CD8-positive, alpha-beta memory T cell (primary cell): Measurements from ENCODE around the gene SLC30A4. TPM values are rescaled to one million over a fixed set of nuclear protein-coding genes. Genes with fewer than 3 reads are reported as not detected.
"Not testable (repeated sequence)": the region's sequence is repeated elsewhere in the genome, so short reads cannot be mapped to it uniquely, and the experiment has no call there.

Experiments
- CTCF ChIA-PET: fragments of 350-600 bp; sonication (Branson Sonifier 250); formaldehyde crosslinking; loops from one replicate; lab custom pipeline; 2021; ENCODE audit warnings: antibody characterized with exemption; lab: Charles Lee
- POLR2A ChIA-PET: fragments of 350-600 bp; sonication (Branson Sonifier 250); formaldehyde crosslinking; loops from one replicate; lab custom pipeline; 2021; ENCODE audit warnings: antibody characterized with exemption; lab: Charles Lee
- DNase-seq, 5 donors: peaks; one replicate each; pipeline versions ENCODE4 v3.0.0 to v3.0.0-alpha.2; 2020 to 2022; ENCODE audit warnings: mixed read lengths in 1 of 5
- H3K27ac ChIP-seq: one replicate; pipeline ENCODE4 v1.7.0; 2013; ENCODE audit warnings: low read depth, mild to moderate bottlenecking, low read length, moderate library complexity
- H3K27me3 ChIP-seq: 2 replicates; pipeline ENCODE4 v1.7.0; 2013; ENCODE audit warnings: low read length, mild to moderate bottlenecking; ENCODE audit not compliant: insufficient read depth, poor library complexity, severe bottlenecking
- H3K36me3 ChIP-seq: 2 replicates; pipeline ENCODE4 v1.7.0; 2013; ENCODE audit warnings: mild to moderate bottlenecking, low read length, moderate library complexity; ENCODE audit not compliant: insufficient read depth
- H3K4me1 ChIP-seq: 2 replicates; pipeline ENCODE4 v1.7.0; 2013; ENCODE audit warnings: mild to moderate bottlenecking, low read length, moderate library complexity; ENCODE audit not compliant: insufficient read depth
- H3K4me3 ChIP-seq: 2 replicates; pipeline ENCODE4 v1.7.0; 2013; ENCODE audit warnings: mild to moderate bottlenecking, low read length
- H3K9me3 ChIP-seq: 2 replicates; pipeline ENCODE4 v1.7.0; 2013; ENCODE audit warnings: mild to moderate bottlenecking, low read length
- H3K27ac Mint-ChIP-seq, 8 donors: one replicate each; pipeline ENCODE4 v1.8.0; 2020 to 2021; ENCODE audit warnings: mixed read lengths in 8 of 8, mild to moderate bottlenecking in 6 of 8, inconsistent platforms in 3 of 8, moderate library complexity in 3 of 8
- H3K27me3 Mint-ChIP-seq, 2 donors: one replicate each; pipeline ENCODE4 v1.8.0; 2020 to 2021; ENCODE audit warnings: mixed read lengths in 2 of 2, mild to moderate bottlenecking in 1 of 2, moderate library complexity in 1 of 2
- H3K36me3 Mint-ChIP-seq, 3 donors: one replicate each; pipeline ENCODE4 v1.8.0; 2020 to 2021; ENCODE audit warnings: mixed read lengths in 3 of 3, inconsistent platforms in 1 of 3, mild to moderate bottlenecking in 1 of 3
- H3K4me1 Mint-ChIP-seq, 3 donors: one replicate each; pipeline ENCODE4 v1.8.0; 2020 to 2021; ENCODE audit warnings: mixed read lengths in 3 of 3, inconsistent platforms in 1 of 3, mild to moderate bottlenecking in 1 of 3
- H3K4me3 Mint-ChIP-seq, 7 donors: one replicate each; pipeline ENCODE4 v1.8.0; 2020 to 2021; ENCODE audit warnings: mixed read lengths in 7 of 7, mild to moderate bottlenecking in 6 of 7, moderate library complexity in 4 of 7, inconsistent platforms in 2 of 7
- H3K9me3 Mint-ChIP-seq, 5 donors: one replicate each; pipeline ENCODE4 v1.8.0; 2020 to 2022; ENCODE audit warnings: mixed read lengths in 5 of 5, mild to moderate bottlenecking in 3 of 5, moderate library complexity in 2 of 5, inconsistent platforms in 1 of 5
- polyA plus RNA-seq: library from polyadenylated mRNA; unstranded; fragments of 300-500 nt; fragmentation: Illumina TruSeq; gene quantifications from one replicate; pipeline ENCODE4 v1.2.3, GENCODE V29; 2021
- total RNA-seq, 2 experiments: library from RNA; stranded (reverse); gene quantifications; one replicate each; pipeline ENCODE4 v1.2.3, GENCODE V29; 2021

The SLC30A4 gene
- total and polyA plus RNA-seq, 3 experiments from 2014 or later: 3.1 to 3.3 (median 3.1) TPM

DNA sequence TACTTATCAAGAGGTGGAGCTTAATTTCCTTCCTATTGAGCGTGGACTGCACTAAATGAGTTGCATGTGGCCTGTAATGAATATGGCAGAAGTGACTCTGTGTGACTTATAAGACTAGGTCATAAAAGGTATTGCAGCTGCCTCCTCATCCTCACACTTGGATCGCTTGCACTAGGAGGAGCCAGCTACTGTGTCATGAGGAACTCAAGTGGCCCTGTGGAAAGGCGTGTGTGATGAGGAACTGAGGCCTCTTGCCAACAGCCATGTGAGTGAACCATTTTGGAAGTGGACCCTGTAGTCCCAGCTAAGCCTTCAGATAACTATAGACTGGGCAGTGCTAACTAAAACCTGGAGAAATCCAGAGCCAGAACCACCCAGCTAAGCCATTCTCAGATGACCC, 7.1 kb upstream of the SLC30A4 start:
- H3K27me3 ChIP-seq: no peaks in the 10 kb centered on the region
- Mint-ChIP-seq H3K4me1 (no peaks in the 10 kb centered on the region), H3K4me3 (no peak overlapping the region), H3K9me3 (no peaks in the 10 kb centered on the region), H3K36me3 (no peaks in the 10 kb centered on the region), H3K27me3 (peaks cover 4 to 12% of the 10 kb centered on the region in 2 donors), H3K27ac (peak overlapping the region in 1 of 8 donors; percentile 30)
- DNase-seq: no peak
- CTCF ChIA-PET: no interaction called here
- POLR2A ChIA-PET: no interaction called here
- H3K9me3 ChIP-seq: no peaks in the 10 kb centered on the region
- no peaks in the 10 kb centered on the region for H3K36me3 ChIP-seq
- no peaks in the 10 kb centered on the region for H3K4me1 ChIP-seq
- no peak overlapping the region for H3K4me3 ChIP-seq
- H3K27ac ChIP-seq: no peak overlapping the region

DNA sequence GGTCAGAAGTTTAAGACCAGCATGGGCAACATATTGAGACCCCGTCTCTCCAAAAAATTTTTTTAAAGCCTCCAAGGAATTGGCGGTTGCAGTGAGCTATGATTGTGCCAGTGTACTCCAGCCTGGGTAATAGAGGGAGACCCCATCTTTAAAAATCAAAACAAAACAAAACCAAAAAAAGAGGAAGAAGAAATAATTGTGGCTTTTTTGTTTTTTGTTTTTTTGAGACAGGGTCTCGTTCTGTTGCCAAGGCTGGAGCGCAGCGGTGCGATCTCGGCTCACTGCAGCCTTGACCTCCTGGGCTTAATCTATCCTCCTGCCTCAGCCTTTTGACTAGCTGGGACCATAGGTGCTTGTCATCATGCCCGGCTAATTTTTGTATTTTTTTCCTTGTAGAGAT, 4.5 kb upstream of the SLC30A4 start:
- Mint-ChIP-seq H3K4me3 (no peak overlapping the region), H3K36me3 (peaks cover 0 to 4% (median 0%) of the 10 kb centered on the region in 3 donors), H3K4me1 (peaks cover 3 to 12% (median 11%) of the 10 kb centered on the region in 3 donors), H3K9me3 (no peaks in the 10 kb centered on the region), H3K27ac (peak overlapping the region in 1 of 8 donors; percentile 38), H3K27me3 (peaks cover 0 to 3% of the 10 kb centered on the region in 2 donors)
- no peak for DNase-seq
- no peaks in the 10 kb centered on the region for H3K9me3 ChIP-seq
- ChIA-PET POLR2A (no interaction called here), CTCF (no interaction called here)
- H3K4me1 ChIP-seq: no peaks in the 10 kb centered on the region
- no peak overlapping the region for H3K4me3 ChIP-seq
- no peak overlapping the region for H3K27ac ChIP-seq
- H3K27me3 ChIP-seq: no peaks in the 10 kb centered on the region
- H3K36me3 ChIP-seq: no peaks in the 10 kb centered on the region

DNA sequence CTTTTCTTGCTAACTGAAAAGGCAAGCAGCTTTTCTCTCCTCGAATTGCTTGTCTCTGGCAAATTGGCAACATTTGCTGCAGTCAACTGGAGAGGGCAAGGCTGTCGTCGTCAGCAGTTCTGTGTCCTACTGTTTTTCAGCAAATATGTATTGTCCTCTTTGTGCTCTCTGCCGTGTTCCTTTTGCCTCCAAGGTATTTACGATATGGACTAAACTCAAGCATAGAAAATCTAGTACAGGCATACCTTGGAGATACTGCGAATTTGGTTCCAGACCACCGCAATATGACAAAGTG, 558 bp upstream of the SLC30A4 start:
- peaks cover 0 to 3% of the 10 kb centered on the region in 2 donors for H3K27me3 Mint-ChIP-seq
- Histone ChIP-seq H3K9me3 (no peaks in the 10 kb centered on the region), H3K4me1 (peaks cover 14% of the 10 kb centered on the region), H3K4me3 (peak overlapping the region; percentile 55), H3K27ac (no peak overlapping the region), H3K27me3 (no peaks in the 10 kb centered on the region), H3K36me3 (no peaks in the 10 kb centered on the region)
- peaks cover 0 to 10% (median 1%) of the 10 kb centered on the region in 3 donors for H3K36me3 Mint-ChIP-seq
- H3K4me1 Mint-ChIP-seq: peaks cover 21 to 36% (median 33%) of the 10 kb centered on the region in 3 donors
- H3K27ac Mint-ChIP-seq: peak overlapping the region; percentile 54 to 93 (median 85)
- CTCF ChIA-PET: interaction anchor here (1.0 kb wide), 1 partner anchor 91 kb away, joined by 3 read pairs; no protein-coding TSS in a partner anchor
- H3K9me3 Mint-ChIP-seq: no peaks in the 10 kb centered on the region
- POLR2A ChIA-PET: no interaction called here
- peak overlapping the region; percentile 90 to 97 (median 92) for H3K4me3 Mint-ChIP-seq
- DNase-seq: no peak

DNA sequence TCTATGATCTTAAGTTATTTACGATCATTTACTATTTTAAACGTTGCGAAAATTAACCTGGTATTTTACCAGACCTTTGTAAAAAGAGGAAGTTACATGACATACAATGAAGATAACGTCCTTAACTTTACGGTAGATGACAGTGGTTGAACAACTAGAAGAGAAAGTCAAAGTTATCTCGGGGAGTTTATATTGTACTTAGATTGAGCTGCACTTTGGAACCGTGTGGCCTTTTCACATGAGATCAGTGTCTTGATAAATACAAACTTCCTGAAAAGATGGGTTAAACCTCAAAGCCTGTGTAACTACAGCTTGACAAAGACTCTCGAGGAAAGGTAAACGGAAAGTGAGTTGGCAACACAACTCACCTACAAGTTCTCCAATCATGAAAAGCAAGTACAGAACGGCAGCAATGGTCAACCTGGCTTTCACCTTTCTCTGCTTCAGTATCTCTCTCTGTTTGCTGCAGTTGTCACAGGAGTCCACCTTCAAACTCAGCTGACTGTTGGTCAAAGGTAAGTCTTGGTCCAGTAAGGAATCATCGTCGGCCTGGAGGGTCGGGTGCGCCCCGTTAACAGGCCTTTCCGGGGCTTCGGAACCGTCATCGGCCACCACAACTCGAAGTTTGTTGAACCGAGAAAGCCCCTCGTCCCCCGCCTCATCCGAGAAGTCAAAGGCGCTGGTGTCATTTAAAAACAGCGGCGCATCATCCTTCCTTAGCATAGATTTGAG, 793 bp downstream of the SLC30A4 start:
- peak in 2 of 5 donors; percentile 4 to 18 for DNase-seq
- H3K9me3 Mint-ChIP-seq: no peaks in the 10 kb centered on the region
- peaks cover 21 to 39% (median 33%) of the 10 kb centered on the region in 3 donors for H3K4me1 Mint-ChIP-seq
- peak overlapping the region; percentile 89 to 98 (median 94) for H3K4me3 Mint-ChIP-seq
- peak overlapping the region in 7 of 8 donors; percentile 62 to 92 (median 89) for H3K27ac Mint-ChIP-seq
- Histone ChIP-seq H3K36me3 (no peaks in the 10 kb centered on the region), H3K27me3 (no peaks in the 10 kb centered on the region), H3K27ac (peak overlapping the region; percentile 52), H3K9me3 (no peaks in the 10 kb centered on the region), H3K4me1 (peaks cover 14% of the 10 kb centered on the region), H3K4me3 (peak overlapping the region; percentile 81)
- peaks cover 0 to 3% of the 10 kb centered on the region in 2 donors for H3K27me3 Mint-ChIP-seq
- CTCF ChIA-PET: interaction anchor here (0.7 to 1.8 kb wide), 2 partner anchors 66 to 92 kb away, joined by 3 to 6 read pairs; no protein-coding TSS in a partner anchor
- POLR2A ChIA-PET: no interaction called here
- peaks cover 0 to 15% (median 4%) of the 10 kb centered on the region in 3 donors for H3K36me3 Mint-ChIP-seq

- peaks cover 0 to 2% of the 10 kb centered on the region in 2 donors for H3K27me3 Mint-ChIP-seq
- Histone ChIP-seq H3K36me3 (no peaks in the 10 kb centered on the region), H3K27me3 (no peaks in the 10 kb centered on the region), H3K4me1 (no peaks in the 10 kb centered on the region), H3K27ac (no peak overlapping the region), H3K4me3 (no peak overlapping the region), H3K9me3 (no peaks in the 10 kb centered on the region)
- no peak for DNase-seq
- ChIA-PET POLR2A (no interaction called here), CTCF (no interaction called here)
- no peaks in the 10 kb centered on the region for H3K4me1 Mint-ChIP-seq
- H3K4me3 Mint-ChIP-seq: no peak overlapping the region
- peaks cover 0 to 33% (median 12%) of the 10 kb centered on the region in 3 donors for H3K36me3 Mint-ChIP-seq
- no peaks in the 10 kb centered on the region for H3K9me3 Mint-ChIP-seq
- H3K27ac Mint-ChIP-seq: no peak overlapping the region
These were observed 11.7 kb downstream of the SLC30A4 start for GRCh38 chr15:45510758-45511280.

DNA sequence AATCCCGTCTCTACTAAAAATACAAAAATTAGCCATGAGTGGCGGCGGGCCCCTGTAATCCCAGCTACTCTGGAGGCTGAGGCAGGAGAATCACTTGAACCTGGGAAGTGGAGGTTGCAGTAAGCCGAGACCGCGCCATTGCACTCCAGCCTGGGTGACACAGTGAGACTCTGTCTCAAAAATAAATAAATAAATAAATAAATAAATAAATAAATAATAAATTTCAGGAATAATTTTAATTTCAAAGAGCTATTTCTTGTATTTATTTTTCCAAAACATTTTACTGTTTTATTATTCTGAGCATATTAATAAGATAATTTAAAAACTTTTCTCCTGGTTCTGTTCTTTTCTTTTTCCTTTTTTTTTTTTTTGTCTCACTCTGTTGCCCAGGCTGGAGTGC, 15.4 kb downstream of the SLC30A4 start:
- H3K27me3 Mint-ChIP-seq, H3K4me3 Mint-ChIP-seq, H3K4me1 ChIP-seq, H3K27me3 ChIP-seq, H3K36me3 ChIP-seq, H3K4me3 ChIP-seq, H3K4me1 Mint-ChIP-seq, H3K9me3 Mint-ChIP-seq, CTCF ChIA-PET, H3K27ac Mint-ChIP-seq, DNase-seq, H3K9me3 ChIP-seq, H3K27ac ChIP-seq: not testable (repeated sequence)
- H3K36me3 Mint-ChIP-seq: peaks cover 0 to 35% (median 8%) of the 10 kb centered on the region in 3 donors
- POLR2A ChIA-PET: interaction anchor here (0.6 kb wide), 1 partner anchor 11 kb away, joined by 3 read pairs; no protein-coding TSS in a partner anchor

- no peaks in the 10 kb centered on the region for H3K9me3 Mint-ChIP-seq
- H3K36me3 Mint-ChIP-seq: peaks cover 0 to 5% (median 0%) of the 10 kb centered on the region in 3 donors
- CTCF ChIA-PET: interaction anchor here (1.2 kb wide), 1 partner anchor 70 kb away, joined by 3 read pairs; no protein-coding TSS in a partner anchor
These were observed 23.1 kb downstream of the SLC30A4 start for GRCh38 chr15:45499426-45499825.

GRCh38 chr15:45498701-45499100, 23.9 kb downstream of the SLC30A4 start:
- Histone ChIP-seq H3K4me3 (no peak overlapping the region), H3K9me3 (no peaks in the 10 kb centered on the region), H3K36me3 (no peaks in the 10 kb centered on the region), H3K27ac (no peak overlapping the region), H3K27me3 (no peaks in the 10 kb centered on the region), H3K4me1 (no peaks in the 10 kb centered on the region)
- H3K4me3 Mint-ChIP-seq: no peak overlapping the region
- H3K36me3 Mint-ChIP-seq: peaks cover 0 to 5% (median 0%) of the 10 kb centered on the region in 3 donors
- no peak for DNase-seq
- H3K27ac Mint-ChIP-seq: peak overlapping the region in 1 of 8 donors; percentile 48
- CTCF ChIA-PET: interaction anchor here (1.2 kb wide), 1 partner anchor 69 kb away, joined by 3 read pairs; no protein-coding TSS in a partner anchor
- H3K4me1 Mint-ChIP-seq: no peaks in the 10 kb centered on the region
- no peaks in the 10 kb centered on the region for H3K9me3 Mint-ChIP-seq
- no peaks in the 10 kb centered on the region for H3K27me3 Mint-ChIP-seq
- POLR2A ChIA-PET: no interaction called here

More at GRCh38 chr15:45499426-45499825, 23.1 kb downstream of the SLC30A4 start:
- no peak overlapping the region for H3K27ac ChIP-seq
- H3K4me1 ChIP-seq: no peaks in the 10 kb centered on the region
- POLR2A ChIA-PET: no interaction called here
- Mint-ChIP-seq H3K4me3 (no peak overlapping the region), H3K4me1 (no peaks in the 10 kb centered on the region), H3K27me3 (no peaks in the 10 kb centered on the region), H3K27ac (no peak overlapping the region)
- DNase-seq: no peak
- H3K4me3 ChIP-seq: no peak overlapping the region
- H3K27me3 ChIP-seq: no peaks in the 10 kb centered on the region
- no peaks in the 10 kb centered on the region for H3K9me3 ChIP-seq
- no peaks in the 10 kb centered on the region for H3K36me3 ChIP-seq
